Measurements from ENCODE around the gene SCP2.

Gene SCP2

GRCh38 chr1:53071167-53071865 is 144.2 kb downstream of the SCP2 start:
- no peak overlapping the region for H3K27ac ChIP-seq
- H3K4me2 ChIP-seq, result no peak overlapping the region
- no peak overlapping the region for H3K4me3 ChIP-seq
- no peaks in the 10 kb centered on the region for H3K36me3 ChIP-seq
- H3K4me1 ChIP-seq, result no peaks in the 10 kb centered on the region
- H4K20me1 ChIP-seq, result no peaks in the 10 kb centered on the region
- no peaks in the 10 kb centered on the region for H3K9me3 ChIP-seq
- H3K27me3 ChIP-seq, result no peaks in the 10 kb centered on the region
- TF ChIP-seq Cebpa-rat (IDR thresholded peaks at IDR 0.05), result no peak
- no peak overlapping the region for H3K9ac ChIP-seq

GRCh38 chr1:53071915-53072314 is 144.8 kb downstream of the SCP2 start:
- Histone ChIP-seq H3K4me2 (no peak overlapping the region), H4K20me1 (no peaks in the 10 kb centered on the region), H3K27me3 (no peaks in the 10 kb centered on the region), H3K36me3 (no peaks in the 10 kb centered on the region), H3K9ac (no peak overlapping the region), H3K27ac (no peak overlapping the region), H3K4me1 (no peaks in the 10 kb centered on the region), H3K4me3 (no peak overlapping the region), H3K9me3 (no peaks in the 10 kb centered on the region)
- TF ChIP-seq Cebpa-rat (IDR thresholded peaks at IDR 0.05), result no peak

- no peak for TF ChIP-seq Cebpa-rat (IDR thresholded peaks at IDR 0.05)
- Histone ChIP-seq H3K4me3 (no peak overlapping the region), H3K36me3 (no peaks in the 10 kb centered on the region), H3K27me3 (no peaks in the 10 kb centered on the region), H3K9ac (no peak overlapping the region), H3K9me3 (no peaks in the 10 kb centered on the region), H3K4me2 (no peak overlapping the region), H4K20me1 (no peaks in the 10 kb centered on the region), H3K27ac (no peak overlapping the region), H3K4me1 (no peaks in the 10 kb centered on the region)
Observed at GRCh38 chr1:53073287-53073686, 146.2 kb downstream of the SCP2 start.

GRCh38 chr1:53073868-53074311 is 146.8 kb downstream of the SCP2 start:
- no peak for TF ChIP-seq Cebpa-rat (IDR thresholded peaks at IDR 0.05)
- no peaks in the 10 kb centered on the region for H3K4me1 ChIP-seq

GRCh38 chr1:53074313-53075154 is 147.5 kb downstream of the SCP2 start:
- no peaks in the 10 kb centered on the region for H4K20me1 ChIP-seq
- H3K4me1 ChIP-seq, result no peaks in the 10 kb centered on the region
- no peak overlapping the region for H3K27ac ChIP-seq
- H3K4me3 ChIP-seq, result no peak overlapping the region
- no peak for TF ChIP-seq Cebpa-rat (IDR thresholded peaks at IDR 0.05)
- H3K4me2 ChIP-seq, result no peak overlapping the region
- no peak overlapping the region for H3K9ac ChIP-seq
- no peaks in the 10 kb centered on the region for H3K9me3 ChIP-seq
- H3K27me3 ChIP-seq, result no peaks in the 10 kb centered on the region
- no peaks in the 10 kb centered on the region for H3K36me3 ChIP-seq

More at GRCh38 chr1:53073868-53074311, 146.8 kb downstream of the SCP2 start:
- Histone ChIP-seq H3K27me3 (no peaks in the 10 kb centered on the region), H3K4me2 (no peak overlapping the region), H3K9ac (no peak overlapping the region), H3K4me3 (no peak overlapping the region), H4K20me1 (no peaks in the 10 kb centered on the region), H3K27ac (no peak overlapping the region), H3K9me3 (no peaks in the 10 kb centered on the region), H3K36me3 (no peaks in the 10 kb centered on the region)

GRCh38 chr1:53075206-53075605 is 148.1 kb downstream of the SCP2 start:
- no peak overlapping the region for H3K9ac ChIP-seq
- TF ChIP-seq Cebpa-rat (IDR thresholded peaks at IDR 0.05), result no peak
- H3K4me3 ChIP-seq, result no peak overlapping the region
- H3K36me3 ChIP-seq, result no peaks in the 10 kb centered on the region
- H4K20me1 ChIP-seq, result no peaks in the 10 kb centered on the region
- H3K9me3 ChIP-seq, result no peaks in the 10 kb centered on the region
- no peak overlapping the region for H3K27ac ChIP-seq
- no peak overlapping the region for H3K4me2 ChIP-seq
- H3K4me1 ChIP-seq, result no peaks in the 10 kb centered on the region
- no peaks in the 10 kb centered on the region for H3K27me3 ChIP-seq

GRCh38 chr1:53075761-53076163 is 148.7 kb downstream of the SCP2 start:
- no peaks in the 10 kb centered on the region for H3K36me3 ChIP-seq
- no peak overlapping the region for H3K4me2 ChIP-seq
- TF ChIP-seq Cebpa-rat (IDR thresholded peaks at IDR 0.05), result no peak
- no peaks in the 10 kb centered on the region for H3K27me3 ChIP-seq
- no peaks in the 10 kb centered on the region for H3K9me3 ChIP-seq
- no peak overlapping the region for H3K27ac ChIP-seq
- no peak overlapping the region for H3K4me3 ChIP-seq
- no peaks in the 10 kb centered on the region for H4K20me1 ChIP-seq
- H3K4me1 ChIP-seq, result no peaks in the 10 kb centered on the region
- H3K9ac ChIP-seq, result no peak overlapping the region

GRCh38 chr1:53076165-53076564 is 149.1 kb downstream of the SCP2 start:
- no peaks in the 10 kb centered on the region for H3K36me3 ChIP-seq
- no peaks in the 10 kb centered on the region for H3K9me3 ChIP-seq
- H3K27me3 ChIP-seq, result no peaks in the 10 kb centered on the region
- H3K9ac ChIP-seq, result no peak overlapping the region
- H3K27ac ChIP-seq, result no peak overlapping the region
- no peak overlapping the region for H3K4me3 ChIP-seq
- H3K4me2 ChIP-seq, result no peak overlapping the region
- no peaks in the 10 kb centered on the region for H4K20me1 ChIP-seq
- no peaks in the 10 kb centered on the region for H3K4me1 ChIP-seq
- TF ChIP-seq Cebpa-rat (IDR thresholded peaks at IDR 0.05), result no peak

GRCh38 chr1:53076721-53077598 is 149.9 kb downstream of the SCP2 start:
- Histone ChIP-seq H3K9ac (no peak overlapping the region), H3K9me3 (no peaks in the 10 kb centered on the region), H3K4me2 (no peak overlapping the region), H3K4me3 (no peak overlapping the region), H4K20me1 (no peaks in the 10 kb centered on the region), H3K4me1 (no peaks in the 10 kb centered on the region), H3K27ac (no peak overlapping the region), H3K36me3 (no peaks in the 10 kb centered on the region), H3K27me3 (no peaks in the 10 kb centered on the region)
- no peak for TF ChIP-seq Cebpa-rat (IDR thresholded peaks at IDR 0.05)

All from BLaER1 (cell line).